GM23338 (cell line): Measurements from ENCODE around the gene TLDC2. TPM values are rescaled to one million over a fixed set of nuclear protein-coding genes. Genes with fewer than 3 reads are reported as not detected.

Experiments used
- ATAC-seq: fragments of 200-7000 bp; cut with Tn5 transposase; 3 replicates; pipeline ENCODE4 v1.9.1; 2020
- DNase-seq: peaks from one replicate; pipeline ENCODE4 v3.0.0-alpha.2; 2015; ENCODE audit warnings: low spot score
- H2AFZ ChIP-seq: fragments of 200-600 bp; sonication (generic); 2 replicates; pipeline ENCODE4 v1.8.0; 2016; ENCODE audit warnings: antibody characterized with exemption, mild to moderate bottlenecking, moderate library complexity
- H3F3A ChIP-seq: fragments of 200-600 bp; sonication (generic); replicated peaks from 2 replicates; pipeline ENCODE4 v1.8.0; 2017; ENCODE audit warnings: antibody characterized with exemption, mixed run types, low read depth
- H3K27ac ChIP-seq: fragments of 200-600 bp; sonication (generic); 2 replicates; pipeline ENCODE4 v1.6.1; 2016; ENCODE audit warnings: low read depth
- H3K27me3 ChIP-seq: fragments of 200-600 bp; sonication (generic); 2 replicates; pipeline ENCODE4 v1.8.0; 2016; ENCODE audit warnings: mild to moderate bottlenecking, mixed run types, moderate library complexity; ENCODE audit not compliant: insufficient read depth
- H3K36me3 ChIP-seq: fragments of 200-600 bp; sonication (generic); 2 replicates; pipeline ENCODE4 v1.8.0; 2016; ENCODE audit warnings: mild to moderate bottlenecking; ENCODE audit not compliant: insufficient read depth
- H3K4me1 ChIP-seq: fragments of 200-600 bp; sonication (generic); 2 replicates; pipeline ENCODE4 v1.8.0; 2016; ENCODE audit warnings: mild to moderate bottlenecking, moderate library complexity; ENCODE audit not compliant: insufficient read depth
- H3K4me2 ChIP-seq: fragments of 200-600 bp; sonication (generic); 2 replicates; pipeline ENCODE4 v1.7.1; 2017; ENCODE audit warnings: mixed run types
- H3K4me3 ChIP-seq: fragments of 200-600 bp; sonication (generic); 2 replicates; pipeline ENCODE4 v1.6.1; 2016; ENCODE audit warnings: mixed run types
- H3K79me2 ChIP-seq: fragments of 200-600 bp; sonication (generic); replicated peaks from 2 replicates; pipeline ENCODE4 v1.8.0; 2017; ENCODE audit warnings: mild to moderate bottlenecking; ENCODE audit not compliant: insufficient read depth
- H3K9me2 ChIP-seq: fragments of 200-600 bp; sonication (generic); 2 replicates; pipeline ENCODE4 v1.8.0; 2017; ENCODE audit not compliant: insufficient read depth
- H4K20me1 ChIP-seq: fragments of 200-600 bp; sonication (generic); replicated peaks from 2 replicates; pipeline ENCODE4 v1.8.0; 2017; ENCODE audit warnings: mild to moderate bottlenecking; ENCODE audit not compliant: insufficient read depth
- H3K27ac Mint-ChIP-seq: 2 replicates; pipeline ENCODE4 v1.8.0; 2020; ENCODE audit warnings: inconsistent platforms, mild to moderate bottlenecking, moderate library complexity, mixed read lengths
- H3K27me3 Mint-ChIP-seq: 3 replicates; pipeline ENCODE4 v1.8.0; 2022; ENCODE audit warnings: low read depth, mild to moderate bottlenecking, moderate library complexity, mixed read lengths, inconsistent platforms; ENCODE audit not compliant: insufficient read depth, poor library complexity
- H3K36me3 Mint-ChIP-seq: 3 replicates; pipeline ENCODE4 v1.8.0; 2021; ENCODE audit warnings: low read depth, mild to moderate bottlenecking, inconsistent platforms, moderate library complexity, mixed read lengths
- H3K4me1 Mint-ChIP-seq: 3 replicates; pipeline ENCODE4 v1.8.0; 2020; ENCODE audit warnings: mild to moderate bottlenecking, inconsistent platforms, mixed read lengths
- H3K4me3 Mint-ChIP-seq: 3 replicates; pipeline ENCODE4 v1.8.0; 2021; ENCODE audit warnings: moderate library complexity, mild to moderate bottlenecking, inconsistent platforms, mixed read lengths
- H3K9me3 Mint-ChIP-seq: 3 replicates; pipeline ENCODE4 v1.8.0; 2020; ENCODE audit warnings: moderate library complexity, mild to moderate bottlenecking, inconsistent platforms, mixed read lengths
- CREB1 ChIP-seq: fragments of 250-450 bp; sonication (Bioruptor Pico); IDR thresholded peaks from 2 replicates; pipeline ENCODE4 v1.5.0; 2020; ENCODE audit warnings: low read depth, mild to moderate bottlenecking, moderate library complexity
- JUNB ChIP-seq: IDR thresholded peaks from one replicate; pipeline ENCODE4 v1.6.1; 2016; ENCODE audit warnings: antibody characterized with exemption; ENCODE audit not compliant: unreplicated experiment
- NANOG ChIP-seq: IDR thresholded peaks from 2 replicates; pipeline ENCODE4 v1.6.1; 2016; ENCODE audit warnings: antibody characterized with exemption, borderline replicate concordance
- STAT1 ChIP-seq: IDR thresholded peaks from one replicate; pipeline ENCODE4 v1.6.1; 2016; ENCODE audit warnings: antibody characterized with exemption; ENCODE audit not compliant: unreplicated experiment
- ZNF114 ChIP-seq: fragments of 250-450 bp; sonication (Bioruptor Pico); IDR thresholded peaks from 2 replicates; pipeline ENCODE4 v1.5.0; 2020; ENCODE audit warnings: mild to moderate bottlenecking, moderate library complexity
- ZNF331 ChIP-seq: fragments of 250-450 bp; sonication (Bioruptor Pico); IDR thresholded peaks from 2 replicates; pipeline ENCODE4 v1.5.0; 2020; ENCODE audit warnings: low read depth, mild to moderate bottlenecking, moderate library complexity
- polyA plus RNA-seq: library from polyadenylated mRNA; unstranded; fragments of >200 nt; fragmentation: Nextera tagmentation; extraction: Ambion mirVana; gene quantifications from 2 replicates; pipeline ENCODE4 v1.2.1, GENCODE V29; 2016
- total RNA-seq: library from RNA; depleted of rRNA; stranded (reverse); fragments of >200 nt; shearing (Covaris generic); gene quantifications from 2 replicates; pipeline ENCODE4 v1.2.3, GENCODE V29; 2014
- TF ChIP-seq, protein P1 (sequence below): IDR thresholded peaks from 2 replicates; pipeline ENCODE4 v1.6.1; 2016; ENCODE audit warnings: antibody characterized with exemption
- TF ChIP-seq, protein P2 (sequence below): fragments of 250-450 bp; sonication (Bioruptor Pico); IDR thresholded peaks from 2 replicates; pipeline ENCODE4 v1.5.0; 2020; ENCODE audit warnings: mild to moderate bottlenecking, moderate library complexity
- TF ChIP-seq, protein P3 (sequence below), 2 experiments: fragments of 200-600 bp in 1 of 2; sonication (generic) in 1 of 2; conservative IDR thresholded peaks; 2 replicates each; pipeline versions ENCODE4 v1.5.1 to v1.6.1; 2016 to 2017; ENCODE audit warnings: antibody characterized with exemption in 2 of 2, low read depth in 2 of 2, mild to moderate bottlenecking in 2 of 2, moderate library complexity in 1 of 2

Gene TLDC2
- total and polyA plus RNA-seq, 2 experiments from 2014 or later = 0.16 to 0.38 TPM

DNA sequence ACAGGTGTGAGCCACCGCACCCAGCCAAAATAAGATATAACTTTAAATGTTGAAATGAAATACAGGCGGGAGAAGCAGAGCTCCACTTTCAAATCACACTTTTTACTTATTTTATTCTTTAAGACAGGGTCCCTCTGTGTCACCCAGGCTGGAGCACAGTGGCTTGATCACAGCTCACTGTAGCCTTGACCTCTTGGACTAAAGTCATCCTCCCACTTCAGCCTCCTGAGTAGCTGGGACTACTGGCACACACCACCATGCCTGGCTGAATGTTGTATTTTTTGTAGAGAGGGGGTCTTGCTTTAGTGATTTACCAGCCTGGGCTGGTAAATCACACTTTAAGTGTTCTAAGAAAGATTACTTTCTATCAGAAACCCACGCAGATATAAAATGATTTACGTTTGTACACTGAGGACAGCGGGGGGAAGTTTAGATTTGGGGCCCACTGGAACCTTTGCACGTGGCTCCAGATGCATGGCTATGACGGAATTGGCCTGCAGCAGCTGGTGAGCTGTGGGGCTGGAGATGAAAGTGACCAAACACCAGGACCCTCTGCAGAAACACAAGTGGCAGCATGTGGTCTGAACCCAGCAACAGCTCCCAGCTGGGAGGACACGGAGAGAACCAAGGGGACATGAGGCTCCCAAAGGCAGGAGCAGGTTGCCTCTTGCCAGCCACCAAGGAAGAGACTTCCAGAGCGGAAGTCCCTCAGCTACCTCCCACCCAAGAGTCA, 26.4 kb upstream of the TLDC2 start:
- no peaks in the 10 kb centered on the region; the same call in 1 of the 2 replicates for H4K20me1 ChIP-seq
- H2AFZ ChIP-seq = no peak overlapping the region
- no peak for TF ChIP-seq NANOG
- TF ChIP-seq, protein P1, sequence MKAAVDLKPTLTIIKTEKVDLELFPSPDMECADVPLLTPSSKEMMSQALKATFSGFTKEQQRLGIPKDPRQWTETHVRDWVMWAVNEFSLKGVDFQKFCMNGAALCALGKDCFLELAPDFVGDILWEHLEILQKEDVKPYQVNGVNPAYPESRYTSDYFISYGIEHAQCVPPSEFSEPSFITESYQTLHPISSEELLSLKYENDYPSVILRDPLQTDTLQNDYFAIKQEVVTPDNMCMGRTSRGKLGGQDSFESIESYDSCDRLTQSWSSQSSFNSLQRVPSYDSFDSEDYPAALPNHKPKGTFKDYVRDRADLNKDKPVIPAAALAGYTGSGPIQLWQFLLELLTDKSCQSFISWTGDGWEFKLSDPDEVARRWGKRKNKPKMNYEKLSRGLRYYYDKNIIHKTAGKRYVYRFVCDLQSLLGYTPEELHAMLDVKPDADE = no peak
- DNase-seq = no peak
- no peak overlapping the region for H3K27ac Mint-ChIP-seq
- H3K36me3 ChIP-seq = 0 out of 2 replicates have a peak, but pooled peaks cover 3% of the 10 kb centered on the region
- H3F3A ChIP-seq = no peaks in the 10 kb centered on the region
- no peak overlapping the region for H3K4me3 ChIP-seq
- H3K9me3 Mint-ChIP-seq = peaks cover 14% of the 10 kb centered on the region
- peaks cover 28% of the 10 kb centered on the region for H3K79me2 ChIP-seq
- H3K27ac ChIP-seq = no peak overlapping the region
- peaks cover 6% of the 10 kb centered on the region for H3K4me1 Mint-ChIP-seq
- H3K9me2 ChIP-seq = no peaks in the 10 kb centered on the region
- peaks cover 13% of the 10 kb centered on the region for H3K27me3 Mint-ChIP-seq
- no peak overlapping the region for H3K4me2 ChIP-seq
- H3K4me1 ChIP-seq = no peaks in the 10 kb centered on the region
- H3K27me3 ChIP-seq = no peaks in the 10 kb centered on the region
- no peak for ATAC-seq
- peaks cover 18% of the 10 kb centered on the region for H3K36me3 Mint-ChIP-seq
- no peak overlapping the region for H3K4me3 Mint-ChIP-seq

DNA sequence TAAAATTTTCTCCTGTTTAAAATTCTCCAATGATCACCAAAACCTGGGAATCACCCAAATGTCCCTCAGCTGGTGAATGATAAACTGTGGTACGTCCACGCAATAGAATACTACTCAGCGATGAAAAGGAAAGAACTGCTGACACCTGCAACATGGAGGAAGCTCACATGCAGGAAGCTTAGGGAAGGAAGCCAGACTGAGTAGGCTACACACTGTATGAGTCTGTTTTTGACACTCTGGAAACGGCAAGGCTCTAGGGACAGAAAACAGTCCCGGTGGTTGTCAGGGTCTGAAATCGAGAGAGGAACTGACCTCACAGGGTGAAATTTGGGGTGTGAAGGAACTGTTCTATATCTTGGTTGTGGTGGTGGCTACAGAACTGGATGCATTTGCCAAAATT, 25.2 kb upstream of the TLDC2 start:
- H3K36me3 ChIP-seq = 0 out of 2 replicates have a peak, but pooled peaks cover 3% of the 10 kb centered on the region
- no peaks in the 10 kb centered on the region; the same call in 1 of the 2 replicates for H4K20me1 ChIP-seq
- H3K27ac ChIP-seq = no peak overlapping the region
- Mint-ChIP-seq H3K36me3 (peaks cover 18% of the 10 kb centered on the region), H3K4me1 (peaks cover 13% of the 10 kb centered on the region), H3K27me3 (peaks cover 15% of the 10 kb centered on the region), H3K9me3 (peaks cover 14% of the 10 kb centered on the region), H3K4me3 (no peak overlapping the region), H3K27ac (no peak overlapping the region)
- DNase-seq (no peak), ATAC-seq (no peak)
- H3K4me1 ChIP-seq = no peaks in the 10 kb centered on the region
- H3F3A ChIP-seq = no peaks in the 10 kb centered on the region
- peaks cover 28% of the 10 kb centered on the region for H3K79me2 ChIP-seq
- no peak overlapping the region for H3K4me2 ChIP-seq
- no peak overlapping the region for H2AFZ ChIP-seq
- no peaks in the 10 kb centered on the region for H3K27me3 ChIP-seq
- no peak overlapping the region for H3K4me3 ChIP-seq
- H3K9me2 ChIP-seq = no peaks in the 10 kb centered on the region
- TF ChIP-seq ZNF114 (CRISPR knock-in tag) = no peak
- TF ChIP-seq STAT1 = no peak
- TF ChIP-seq, protein P1 = no peak
- TF ChIP-seq, protein P2, sequence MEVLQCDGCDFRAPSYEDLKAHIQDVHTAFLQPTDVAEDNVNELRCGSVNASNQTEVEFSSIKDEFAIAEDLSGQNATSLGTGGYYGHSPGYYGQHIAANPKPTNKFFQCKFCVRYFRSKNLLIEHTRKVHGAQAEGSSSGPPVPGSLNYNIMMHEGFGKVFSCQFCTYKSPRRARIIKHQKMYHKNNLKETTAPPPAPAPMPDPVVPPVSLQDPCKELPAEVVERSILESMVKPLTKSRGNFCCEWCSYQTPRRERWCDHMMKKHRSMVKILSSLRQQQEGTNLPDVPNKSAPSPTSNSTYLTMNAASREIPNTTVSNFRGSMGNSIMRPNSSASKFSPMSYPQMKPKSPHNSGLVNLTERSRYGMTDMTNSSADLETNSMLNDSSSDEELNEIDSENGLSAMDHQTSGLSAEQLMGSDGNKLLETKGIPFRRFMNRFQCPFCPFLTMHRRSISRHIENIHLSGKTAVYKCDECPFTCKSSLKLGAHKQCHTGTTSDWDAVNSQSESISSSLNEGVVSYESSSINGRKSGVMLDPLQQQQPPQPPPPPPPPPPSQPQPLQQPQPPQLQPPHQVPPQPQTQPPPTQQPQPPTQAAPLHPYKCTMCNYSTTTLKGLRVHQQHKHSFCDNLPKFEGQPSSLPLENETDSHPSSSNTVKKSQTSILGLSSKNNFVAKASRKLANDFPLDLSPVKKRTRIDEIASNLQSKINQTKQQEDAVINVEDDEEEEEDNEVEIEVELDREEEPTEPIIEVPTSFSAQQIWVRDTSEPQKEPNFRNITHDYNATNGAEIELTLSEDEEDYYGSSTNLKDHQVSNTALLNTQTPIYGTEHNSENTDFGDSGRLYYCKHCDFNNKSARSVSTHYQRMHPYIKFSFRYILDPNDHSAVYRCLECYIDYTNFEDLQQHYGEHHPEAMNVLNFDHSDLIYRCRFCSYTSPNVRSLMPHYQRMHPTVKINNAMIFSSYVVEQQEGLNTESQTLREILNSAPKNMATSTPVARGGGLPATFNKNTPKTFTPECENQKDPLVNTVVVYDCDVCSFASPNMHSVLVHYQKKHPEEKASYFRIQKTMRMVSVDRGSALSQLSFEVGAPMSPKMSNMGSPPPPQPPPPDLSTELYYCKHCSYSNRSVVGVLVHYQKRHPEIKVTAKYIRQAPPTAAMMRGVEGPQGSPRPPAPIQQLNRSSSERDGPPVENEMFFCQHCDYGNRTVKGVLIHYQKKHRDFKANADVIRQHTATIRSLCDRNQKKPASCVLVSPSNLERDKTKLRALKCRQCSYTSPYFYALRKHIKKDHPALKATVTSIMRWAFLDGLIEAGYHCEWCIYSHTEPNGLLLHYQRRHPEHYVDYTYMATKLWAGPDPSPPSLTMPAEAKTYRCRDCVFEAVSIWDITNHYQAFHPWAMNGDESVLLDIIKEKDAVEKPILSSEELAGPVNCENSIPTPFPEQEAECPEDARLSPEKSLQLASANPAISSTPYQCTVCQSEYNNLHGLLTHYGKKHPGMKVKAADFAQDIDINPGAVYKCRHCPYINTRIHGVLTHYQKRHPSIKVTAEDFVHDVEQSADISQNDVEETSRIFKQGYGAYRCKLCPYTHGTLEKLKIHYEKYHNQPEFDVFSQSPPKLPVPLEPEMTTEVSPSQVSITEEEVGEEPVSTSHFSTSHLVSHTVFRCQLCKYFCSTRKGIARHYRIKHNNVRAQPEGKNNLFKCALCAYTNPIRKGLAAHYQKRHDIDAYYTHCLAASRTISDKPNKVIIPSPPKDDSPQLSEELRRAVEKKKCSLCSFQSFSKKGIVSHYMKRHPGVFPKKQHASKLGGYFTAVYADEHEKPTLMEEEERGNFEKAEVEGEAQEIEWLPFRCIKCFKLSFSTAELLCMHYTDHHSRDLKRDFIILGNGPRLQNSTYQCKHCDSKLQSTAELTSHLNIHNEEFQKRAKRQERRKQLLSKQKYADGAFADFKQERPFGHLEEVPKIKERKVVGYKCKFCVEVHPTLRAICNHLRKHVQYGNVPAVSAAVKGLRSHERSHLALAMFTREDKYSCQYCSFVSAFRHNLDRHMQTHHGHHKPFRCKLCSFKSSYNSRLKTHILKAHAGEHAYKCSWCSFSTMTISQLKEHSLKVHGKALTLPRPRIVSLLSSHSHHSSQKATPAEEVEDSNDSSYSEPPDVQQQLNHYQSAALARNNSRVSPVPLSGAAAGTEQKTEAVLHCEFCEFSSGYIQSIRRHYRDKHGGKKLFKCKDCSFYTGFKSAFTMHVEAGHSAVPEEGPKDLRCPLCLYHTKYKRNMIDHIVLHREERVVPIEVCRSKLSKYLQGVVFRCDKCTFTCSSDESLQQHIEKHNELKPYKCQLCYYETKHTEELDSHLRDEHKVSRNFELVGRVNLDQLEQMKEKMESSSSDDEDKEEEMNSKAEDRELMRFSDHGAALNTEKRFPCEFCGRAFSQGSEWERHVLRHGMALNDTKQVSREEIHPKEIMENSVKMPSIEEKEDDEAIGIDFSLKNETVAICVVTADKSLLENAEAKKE (CRISPR knock-in tag) = no peak
- TF ChIP-seq, protein P3, sequence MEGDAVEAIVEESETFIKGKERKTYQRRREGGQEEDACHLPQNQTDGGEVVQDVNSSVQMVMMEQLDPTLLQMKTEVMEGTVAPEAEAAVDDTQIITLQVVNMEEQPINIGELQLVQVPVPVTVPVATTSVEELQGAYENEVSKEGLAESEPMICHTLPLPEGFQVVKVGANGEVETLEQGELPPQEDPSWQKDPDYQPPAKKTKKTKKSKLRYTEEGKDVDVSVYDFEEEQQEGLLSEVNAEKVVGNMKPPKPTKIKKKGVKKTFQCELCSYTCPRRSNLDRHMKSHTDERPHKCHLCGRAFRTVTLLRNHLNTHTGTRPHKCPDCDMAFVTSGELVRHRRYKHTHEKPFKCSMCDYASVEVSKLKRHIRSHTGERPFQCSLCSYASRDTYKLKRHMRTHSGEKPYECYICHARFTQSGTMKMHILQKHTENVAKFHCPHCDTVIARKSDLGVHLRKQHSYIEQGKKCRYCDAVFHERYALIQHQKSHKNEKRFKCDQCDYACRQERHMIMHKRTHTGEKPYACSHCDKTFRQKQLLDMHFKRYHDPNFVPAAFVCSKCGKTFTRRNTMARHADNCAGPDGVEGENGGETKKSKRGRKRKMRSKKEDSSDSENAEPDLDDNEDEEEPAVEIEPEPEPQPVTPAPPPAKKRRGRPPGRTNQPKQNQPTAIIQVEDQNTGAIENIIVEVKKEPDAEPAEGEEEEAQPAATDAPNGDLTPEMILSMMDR (conservative IDR thresholded peaks at IDR 0.05; ENCODE audit: low read depth in 2 of 2) = no peak
- TF ChIP-seq JUNB = no peak
- no peak for TF ChIP-seq NANOG
- no peak for TF ChIP-seq CREB1 (CRISPR knock-in tag)
- TF ChIP-seq ZNF331 (CRISPR knock-in tag) = no peak
